H9 (cell line): ENCODE results near the gene ZFP36. TPM values are rescaled to one million over a fixed set of nuclear protein-coding genes. Genes with fewer than 3 reads are reported as not detected.

Source experiments
- DNase-seq: peaks from one replicate; pipeline ENCODE4 v3.0.0-alpha.2; 2017
- H2AFZ ChIP-seq: one replicate; pipeline ENCODE4 v1.6.1; 2013; ENCODE audit warnings: mild to moderate bottlenecking, low read length, control low read depth, moderate library complexity
- H2AK5ac ChIP-seq: 2 replicates; pipeline ENCODE4 v1.6.1; 2013; ENCODE audit warnings: low read length, control low read depth, mixed read lengths; ENCODE audit not compliant: insufficient read length
- H2BK120ac ChIP-seq: one replicate; pipeline ENCODE4 v1.6.1; 2013; ENCODE audit warnings: low read depth, mild to moderate bottlenecking, low read length, control low read depth, inconsistent platforms; ENCODE audit not compliant: poor library complexity, severe bottlenecking
- H2BK12ac ChIP-seq: 2 replicates; pipeline ENCODE4 v1.6.1; 2013; ENCODE audit warnings: low read length, control low read depth, mixed read lengths, low read depth; ENCODE audit not compliant: insufficient read length
- H2BK15ac ChIP-seq: 2 replicates; pipeline ENCODE4 v1.6.1; 2013; ENCODE audit warnings: low read depth, low read length, control low read depth
- H2BK20ac ChIP-seq: one replicate; pipeline ENCODE4 v1.6.1; 2013; ENCODE audit warnings: low read depth, mild to moderate bottlenecking, low read length, control low read depth, inconsistent platforms; ENCODE audit not compliant: poor library complexity, severe bottlenecking
- H2BK5ac ChIP-seq: 2 replicates; pipeline ENCODE4 v1.6.1; 2013; ENCODE audit warnings: low read length, control low read depth, mixed read lengths; ENCODE audit not compliant: insufficient read length
- H3K14ac ChIP-seq: 2 replicates; pipeline ENCODE4 v1.6.1; 2013; ENCODE audit warnings: low read length, control low read depth; ENCODE audit not compliant: insufficient read depth
- H3K18ac ChIP-seq: 2 replicates; pipeline ENCODE4 v1.6.1; 2013; ENCODE audit warnings: low read depth, mild to moderate bottlenecking, mixed read lengths, low read length, control low read depth; ENCODE audit not compliant: insufficient read length
- H3K23ac ChIP-seq: 2 replicates; pipeline ENCODE4 v1.6.1; 2013; ENCODE audit warnings: low read length, control low read depth, mixed read lengths, low read depth; ENCODE audit not compliant: insufficient read length
- H3K23me2 ChIP-seq: 2 replicates; pipeline ENCODE4 v1.6.1; 2013; ENCODE audit warnings: low read depth, mild to moderate bottlenecking, mixed read lengths, low read length, control low read depth; ENCODE audit not compliant: insufficient read length, poor library complexity, severe bottlenecking
- H3K27ac ChIP-seq: 2 replicates; pipeline ENCODE4 v1.5.1; 2013; ENCODE audit warnings: low read length, control low read depth, mixed read lengths, low read depth; ENCODE audit not compliant: insufficient read length
- H3K27me3 ChIP-seq: 2 replicates; pipeline ENCODE4 v1.6.1; 2013; ENCODE audit warnings: low read length, control low read depth, inconsistent platforms; ENCODE audit not compliant: insufficient read depth
- H3K4ac ChIP-seq: 2 replicates; pipeline ENCODE4 v1.6.1; 2013; ENCODE audit warnings: low read depth, mild to moderate bottlenecking, control low read depth, inconsistent platforms, low read length, moderate library complexity
- H3K4me1 ChIP-seq: 2 replicates; pipeline ENCODE4 v1.6.1; 2013; ENCODE audit warnings: low read length, control low read depth, inconsistent platforms; ENCODE audit not compliant: insufficient read depth
- H3K4me2 ChIP-seq: 2 replicates; pipeline ENCODE4 v1.6.1; 2013; ENCODE audit warnings: low read length, control low read depth, mixed read lengths; ENCODE audit not compliant: insufficient read length, insufficient read depth
- H3K56ac ChIP-seq: 2 replicates; pipeline ENCODE4 v1.6.1; 2013; ENCODE audit warnings: low read depth, mild to moderate bottlenecking, mixed read lengths, low read length, control low read depth; ENCODE audit not compliant: insufficient read length
- H3K79me1 ChIP-seq: 2 replicates; pipeline ENCODE4 v1.6.1; 2013; ENCODE audit warnings: low read depth, mild to moderate bottlenecking, moderate library complexity, low read length, control low read depth, inconsistent platforms; ENCODE audit not compliant: insufficient read depth, poor library complexity, severe bottlenecking
- H3K79me2 ChIP-seq: 2 replicates; pipeline ENCODE4 v1.6.1; 2013; ENCODE audit warnings: low read length, control low read depth, inconsistent platforms; ENCODE audit not compliant: insufficient read depth
- H3K9ac ChIP-seq: 2 replicates; pipeline ENCODE4 v1.6.1; 2013; ENCODE audit warnings: low read length, control low read depth, mixed read lengths; ENCODE audit not compliant: insufficient read length; ENCODE audit errors: extremely low read depth
- H3K9me3 ChIP-seq: one replicate; pipeline ENCODE4 v1.6.1; 2013; ENCODE audit warnings: low read depth, low read length, inconsistent platforms; ENCODE audit not compliant: control insufficient read depth
- H3T11ph ChIP-seq: one replicate; pipeline ENCODE4 v1.6.1; 2013; ENCODE audit warnings: mild to moderate bottlenecking, low read length, control low read depth, inconsistent platforms
- H4K20me1 ChIP-seq: one replicate; pipeline ENCODE4 v1.6.1; 2013; ENCODE audit not compliant: control insufficient read depth, insufficient read length, insufficient read depth
- H4K5ac ChIP-seq: 2 replicates; pipeline ENCODE4 v1.6.1; 2013; ENCODE audit warnings: low read depth, mild to moderate bottlenecking, mixed read lengths, low read length, control low read depth; ENCODE audit not compliant: insufficient read length
- H4K8ac ChIP-seq: replicated peaks from 2 replicates; pipeline ENCODE4 v1.6.1; 2013; ENCODE audit warnings: low read length, control low read depth, mixed read lengths, low read depth; ENCODE audit not compliant: insufficient read length
- H4K91ac ChIP-seq: 2 replicates; pipeline ENCODE4 v1.6.1; 2013; ENCODE audit warnings: low read depth, mild to moderate bottlenecking, moderate library complexity, mixed read lengths, low read length, control low read depth; ENCODE audit not compliant: insufficient read length
- H3K27ac Mint-ChIP-seq, 3 experiments: 2 replicates in 2 of 3; 3 replicates in 1 of 3; pipeline ENCODE4 v1.8.0; 2020 to 2021; ENCODE audit warnings: mixed read lengths in 3 of 3, mild to moderate bottlenecking in 1 of 3, moderate library complexity in 1 of 3
- H3K27me3 Mint-ChIP-seq: 2 replicates; pipeline ENCODE4 v1.8.0; 2021; ENCODE audit warnings: low read depth, mild to moderate bottlenecking, moderate library complexity, mixed read lengths
- H3K36me3 Mint-ChIP-seq, 3 experiments: 2 replicates in 2 of 3; 3 replicates in 1 of 3; pipeline ENCODE4 v1.8.0; 2020 to 2021; ENCODE audit warnings: low read depth in 3 of 3, mixed read lengths in 3 of 3; ENCODE audit not compliant: insufficient read depth in 1 of 3
- H3K4me1 Mint-ChIP-seq, 2 experiments: 2 replicates each; pipeline ENCODE4 v1.8.0; 2020; ENCODE audit warnings: mixed read lengths in 2 of 2
- H3K4me3 Mint-ChIP-seq, 2 experiments: 2 replicates in 1 of 2; 3 replicates in 1 of 2; pipeline ENCODE4 v1.8.0; 2020 to 2021; ENCODE audit warnings: mild to moderate bottlenecking in 2 of 2, mixed read lengths in 2 of 2, moderate library complexity in 1 of 2
- H3K9me3 Mint-ChIP-seq, 2 experiments: 2 replicates in 1 of 2; 3 replicates in 1 of 2; pipeline ENCODE4 v1.8.0; 2020; ENCODE audit warnings: mild to moderate bottlenecking in 2 of 2, mixed read lengths in 2 of 2, moderate library complexity in 1 of 2
- WGBS: extraction: QIAGEN DNeasy Blood & Tissue Kit; methylation state at CpG from one replicate; pipeline ENCODE4 v1.1.7; 2013; ENCODE audit warnings: missing lambda C conversion rate, low lambda C conversion rate, mixed read lengths; ENCODE audit not compliant: insufficient read length; ENCODE audit errors: extremely low coverage; 5-methylcytosine and 5-hydroxymethylcytosine counted together
- total RNA-seq: library from RNA; stranded (reverse); gene quantifications from 2 replicates; pipeline ENCODE4 v1.2.1, GENCODE V29; 2021
- TF ChIP-seq, protein P1 (sequence below): fragments of 200-600 bp; sonication (generic); conservative IDR thresholded peaks from 3 replicates; pipeline ENCODE4 v1.8.0; 2021; ENCODE audit warnings: antibody characterized with exemption, mild to moderate bottlenecking

Gene ZFP36
- total RNA-seq, 1 experiment from 2014 or later, result 14.6 TPM

DNA sequence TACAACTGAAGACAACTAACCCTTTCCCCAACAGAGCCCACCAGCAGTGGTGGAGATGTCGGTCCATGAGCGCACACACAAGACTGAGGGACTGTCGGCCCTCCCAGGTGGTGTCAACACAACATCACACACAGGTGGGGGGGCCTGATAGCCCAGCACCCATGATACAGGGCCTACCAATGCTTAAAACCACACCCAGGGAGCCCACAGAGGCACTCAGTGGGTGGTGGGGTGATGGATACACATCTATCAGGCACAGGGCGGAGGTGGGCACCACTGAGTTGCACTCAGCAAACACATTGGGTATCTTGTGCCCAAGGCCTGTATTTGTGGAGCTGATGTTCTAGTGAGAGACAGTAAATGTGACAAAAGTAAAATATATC, 7.0 kb upstream of the ZFP36 start:
- no peak for DNase-seq
- H3K56ac ChIP-seq, result no peak overlapping the region
- no peak overlapping the region for H3K4me2 ChIP-seq
- no peak overlapping the region for H3K9ac ChIP-seq
- H4K91ac ChIP-seq, result no peak overlapping the region
- H2BK20ac ChIP-seq, result no peak overlapping the region
- no peak overlapping the region for H3K23ac ChIP-seq
- H2BK120ac ChIP-seq, result no peak overlapping the region
- H3K27me3 Mint-ChIP-seq, result no peaks in the 10 kb centered on the region; the same call in 1 of the 2 replicates
- no peak overlapping the region for H2BK15ac ChIP-seq
- H3K9me3 ChIP-seq, result no peaks in the 10 kb centered on the region
- peaks cover 4% of the 10 kb centered on the region; the same call in 1 of the 2 replicates for H3K4me1 ChIP-seq
- H3K79me1 ChIP-seq, result no peaks in the 10 kb centered on the region
- H3K27me3 ChIP-seq, result no peaks in the 10 kb centered on the region
- no peaks in the 10 kb centered on the region for H3K79me2 ChIP-seq
- H2AFZ ChIP-seq, result no peak overlapping the region
- no peak overlapping the region for H2AK5ac ChIP-seq
- no peak overlapping the region for H3K27ac ChIP-seq
- no peak overlapping the region for H2BK5ac ChIP-seq
- peaks cover 26 to 27% of the 10 kb centered on the region in 2 experiments for H3K4me1 Mint-ChIP-seq
- TF ChIP-seq, protein P1, sequence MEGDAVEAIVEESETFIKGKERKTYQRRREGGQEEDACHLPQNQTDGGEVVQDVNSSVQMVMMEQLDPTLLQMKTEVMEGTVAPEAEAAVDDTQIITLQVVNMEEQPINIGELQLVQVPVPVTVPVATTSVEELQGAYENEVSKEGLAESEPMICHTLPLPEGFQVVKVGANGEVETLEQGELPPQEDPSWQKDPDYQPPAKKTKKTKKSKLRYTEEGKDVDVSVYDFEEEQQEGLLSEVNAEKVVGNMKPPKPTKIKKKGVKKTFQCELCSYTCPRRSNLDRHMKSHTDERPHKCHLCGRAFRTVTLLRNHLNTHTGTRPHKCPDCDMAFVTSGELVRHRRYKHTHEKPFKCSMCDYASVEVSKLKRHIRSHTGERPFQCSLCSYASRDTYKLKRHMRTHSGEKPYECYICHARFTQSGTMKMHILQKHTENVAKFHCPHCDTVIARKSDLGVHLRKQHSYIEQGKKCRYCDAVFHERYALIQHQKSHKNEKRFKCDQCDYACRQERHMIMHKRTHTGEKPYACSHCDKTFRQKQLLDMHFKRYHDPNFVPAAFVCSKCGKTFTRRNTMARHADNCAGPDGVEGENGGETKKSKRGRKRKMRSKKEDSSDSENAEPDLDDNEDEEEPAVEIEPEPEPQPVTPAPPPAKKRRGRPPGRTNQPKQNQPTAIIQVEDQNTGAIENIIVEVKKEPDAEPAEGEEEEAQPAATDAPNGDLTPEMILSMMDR, result no peak
- peaks cover 15% of the 10 kb centered on the region for H3K23me2 ChIP-seq
- no peak overlapping the region for H3K4ac ChIP-seq
- no peak overlapping the region for H3K18ac ChIP-seq
- no peak overlapping the region for H3K4me3 Mint-ChIP-seq
- no peak overlapping the region for H4K8ac ChIP-seq
- no peak overlapping the region for H3T11ph ChIP-seq
- H3K14ac ChIP-seq, result no peak overlapping the region
- H3K36me3 Mint-ChIP-seq, result peaks cover 10 to 23% (median 20%) of the 10 kb centered on the region in 3 experiments; a peak in 6 of 7 replicates
- no peaks in the 10 kb centered on the region; a peak in 2 of 5 replicates for H3K9me3 Mint-ChIP-seq
- H3K27ac Mint-ChIP-seq, result peak overlapping the region in 1 of 3 experiments; percentile 72; a peak in 1 of 7 replicates
- no peaks in the 10 kb centered on the region for H4K20me1 ChIP-seq
- no peak overlapping the region for H4K5ac ChIP-seq
- no peak overlapping the region for H2BK12ac ChIP-seq
- WGBS, result no CpG with 5 or more reads among the region's 4 CpGs
